WERI-Rb-1 (cell line): ENCODE measurements around the gene SHISA6.

Experiments used
- DNase-seq: peaks from one replicate; pipeline ENCODE4 v3.0.0-alpha.2; 2020
- H3K27ac ChIP-seq: fragments of 250-450 bp; sonication (Bioruptor Pico); 2 replicates; pipeline ENCODE4 v1.5.1; 2020; ENCODE audit warnings: mild to moderate bottlenecking, moderate library complexity
- H3K27me3 ChIP-seq: fragments of 250-450 bp; sonication (Bioruptor Pico); 2 replicates; pipeline ENCODE4 v1.5.1; 2021; ENCODE audit warnings: mild to moderate bottlenecking, low read depth, moderate library complexity; ENCODE audit not compliant: insufficient read depth, severe bottlenecking
- H3K36me3 ChIP-seq: fragments of 250-450 bp; sonication (Bioruptor Pico); 2 replicates; pipeline ENCODE4 v1.5.1; 2020; ENCODE audit warnings: mild to moderate bottlenecking, moderate library complexity
- H3K4me3 ChIP-seq: 2 replicates; pipeline ENCODE4 v1.5.1; 2011; ENCODE audit warnings: low read depth, mild to moderate bottlenecking, control low read depth, low read length
- H3K9me3 ChIP-seq: fragments of 250-450 bp; sonication (Bioruptor Pico); 2 replicates; pipeline ENCODE4 v1.5.1; 2021; ENCODE audit warnings: mild to moderate bottlenecking, moderate library complexity; ENCODE audit not compliant: severe bottlenecking
- CTCF ChIP-seq: IDR thresholded peaks from 2 replicates; pipeline ENCODE4 v1.5.1; 2011; ENCODE audit warnings: low read depth, mild to moderate bottlenecking, control low read depth, inconsistent platforms, low read length

Gene SHISA6

GRCh38 chr17:11438673-11439072, 197.7 kb downstream of the SHISA6 start:
- no peaks in the 10 kb centered on the region for H3K9me3 ChIP-seq
- H3K4me3 ChIP-seq: no peak overlapping the region
- H3K36me3 ChIP-seq: no peaks in the 10 kb centered on the region
- no peak overlapping the region for H3K27ac ChIP-seq
- no peaks in the 10 kb centered on the region for H3K27me3 ChIP-seq
- no peak for DNase-seq
- no peak for TF ChIP-seq CTCF

GRCh38 chr17:11441004-11441403, 200.0 kb downstream of the SHISA6 start:
- no peak overlapping the region for H3K27ac ChIP-seq
- no peak for DNase-seq
- no peaks in the 10 kb centered on the region for H3K27me3 ChIP-seq
- H3K4me3 ChIP-seq: no peak overlapping the region
- no peaks in the 10 kb centered on the region for H3K9me3 ChIP-seq
- no peaks in the 10 kb centered on the region for H3K36me3 ChIP-seq
- TF ChIP-seq CTCF: no peak

GRCh38 chr17:11446316-11446715, 205.3 kb downstream of the SHISA6 start:
- H3K27me3 ChIP-seq: no peaks in the 10 kb centered on the region
- DNase-seq: no peak
- H3K36me3 ChIP-seq: no peaks in the 10 kb centered on the region
- no peak for TF ChIP-seq CTCF
- H3K27ac ChIP-seq: no peak overlapping the region
- H3K9me3 ChIP-seq: no peaks in the 10 kb centered on the region
- no peak overlapping the region for H3K4me3 ChIP-seq

GRCh38 chr17:11454096-11454495, 213.1 kb downstream of the SHISA6 start:
- no peak for TF ChIP-seq CTCF
- Histone ChIP-seq H3K36me3 (no peaks in the 10 kb centered on the region), H3K4me3 (no peak overlapping the region), H3K27me3 (no peaks in the 10 kb centered on the region), H3K9me3 (no peaks in the 10 kb centered on the region), H3K27ac (no peak overlapping the region)
- DNase-seq: no peak

GRCh38 chr17:11458279-11458678, 217.3 kb downstream of the SHISA6 start:
- Histone ChIP-seq H3K4me3 (no peak overlapping the region), H3K27me3 (peaks cover 2% of the 10 kb centered on the region), H3K9me3 (no peaks in the 10 kb centered on the region), H3K27ac (no peak overlapping the region), H3K36me3 (no peaks in the 10 kb centered on the region)
- TF ChIP-seq CTCF: no peak
- DNase-seq: no peak

- no peak for TF ChIP-seq CTCF
- H3K4me3 ChIP-seq: no peak overlapping the region
These were observed 218.9 kb downstream of the SHISA6 start for GRCh38 chr17:11459861-11460331.

More at GRCh38 chr17:11459861-11460331, 218.9 kb downstream of the SHISA6 start:
- no peaks in the 10 kb centered on the region for H3K9me3 ChIP-seq
- no peak for DNase-seq
- no peaks in the 10 kb centered on the region for H3K36me3 ChIP-seq
- peaks cover 2% of the 10 kb centered on the region for H3K27me3 ChIP-seq
- H3K27ac ChIP-seq: no peak overlapping the region
